GM12878 (cell line): ENCODE measurements around the gene ERG. TPM values are rescaled to one million over a fixed set of nuclear protein-coding genes. Genes with fewer than 3 reads are reported as not detected.

Experiments
- ATAC-seq: fragments of 200-7000 bp; cut with Tn5 transposase; 3 replicates; pipeline ENCODE4 v1.9.1; 2020; ENCODE audit warnings: mild to moderate bottlenecking, moderate library complexity
- BruUV-seq: library from RNA; stranded (reverse); fragments of 400-500 nt; replicated peaks from 2 replicates; lab custom pipeline; 2021; lab: Mats Ljungman, UMichigan
- CTCF ChIA-PET: fragments of 300-600 bp; sonication (Branson Sonifier 250); formaldehyde crosslinking; extraction: SDS; loops from one replicate; lab custom pipeline; 2021; ENCODE audit warnings: inconsistent platforms; lab: Yijun Ruan, JAX
- POLR2A ChIA-PET: fragments of 350-600 bp; formaldehyde crosslinking; extraction: SDS; loops from one replicate; lab custom pipeline; 2021; ENCODE audit warnings: inconsistent platforms; lab: Charles Lee
- RAD21 ChIA-PET: fragments of 300-600 bp; sonication (Branson Sonifier 250); formaldehyde crosslinking; loops from one replicate; lab custom pipeline; 2023; ENCODE audit warnings: antibody characterized with exemption; ENCODE audit not compliant: unreplicated experiment; lab: Charles Lee
- SMC1A ChIA-PET: fragments of 300-600 bp; sonication (Branson Sonifier 250); formaldehyde crosslinking; loops from one replicate; lab custom pipeline; 2023; ENCODE audit not compliant: unreplicated experiment, uncharacterized antibody; lab: Charles Lee
- DNase-seq: peaks from one replicate; pipeline ENCODE4 v3.0.0-alpha.2; 2011; ENCODE audit warnings: low read depth, low spot score
- FAIRE-seq: peaks from 3 replicates; lab custom pipeline; 2011; peaks lifted over from hg19 to GRCh38; lab: Jason Lieb, UNC
- H2AFZ ChIP-seq: 2 replicates; pipeline ENCODE4 v1.6.0; 2011; ENCODE audit warnings: low read depth, low read length, control low read depth; ENCODE audit not compliant: control insufficient read depth
- H3K27ac ChIP-seq: 2 replicates; pipeline ENCODE4 v1.5.1; 2011; ENCODE audit warnings: control low read depth; ENCODE audit not compliant: control insufficient read depth, insufficient read depth
- H3K27me3 ChIP-seq, 2 experiments: replicated peaks in 1 of 2; 2 replicates each; pipeline versions ENCODE4 v1.6.0 to v1.6.1; 2011; ENCODE audit warnings: low read length in 1 of 2; ENCODE audit not compliant: control insufficient read depth in 2 of 2, insufficient read depth in 2 of 2
- H3K36me3 ChIP-seq, 2 experiments: 2 replicates each; pipeline ENCODE4 v1.5.1; 2011; ENCODE audit warnings: low read length in 1 of 2; ENCODE audit not compliant: control insufficient read depth in 2 of 2, insufficient read depth in 2 of 2
- H3K4me1 ChIP-seq: 2 replicates; pipeline ENCODE4 v1.6.1; 2011; ENCODE audit warnings: mild to moderate bottlenecking, low read length, moderate library complexity, mixed read lengths; ENCODE audit not compliant: control insufficient read depth, insufficient read depth
- H3K4me2 ChIP-seq: 2 replicates; pipeline ENCODE4 v1.6.0; 2011; ENCODE audit warnings: control low read depth; ENCODE audit not compliant: control insufficient read depth, insufficient read depth
- H3K4me3 ChIP-seq: fragments of 200-600 bp; sonication (generic); 2 replicates; pipeline ENCODE4 v1.5.1; 2016
- H3K79me2 ChIP-seq: 2 replicates; pipeline ENCODE4 v1.6.0; 2011; ENCODE audit warnings: low read length; ENCODE audit not compliant: control insufficient read depth, insufficient read depth
- H3K9ac ChIP-seq: 2 replicates; pipeline ENCODE4 v1.8.0; 2011; ENCODE audit warnings: low read length, control low read depth, mixed read lengths; ENCODE audit not compliant: control insufficient read depth, insufficient read depth
- H3K9me3 ChIP-seq: replicated peaks from 3 replicates; pipeline ENCODE4 v1.5.1; 2011; ENCODE audit warnings: mild to moderate bottlenecking, low read length; ENCODE audit not compliant: control insufficient read depth, insufficient read depth
- H4K20me1 ChIP-seq: 2 replicates; pipeline ENCODE4 v1.6.0; 2011; ENCODE audit not compliant: control insufficient read depth, insufficient read depth
- CBFB ChIP-seq: IDR thresholded peaks from 2 replicates; pipeline ENCODE4 v1.6.1; 2016; ENCODE audit warnings: antibody characterized with exemption, low read depth
- CBX5 ChIP-seq: sonication (generic); IDR thresholded peaks from 2 replicates; pipeline ENCODE4 v1.6.1; 2016; ENCODE audit warnings: low read depth, moderate library complexity, mild to moderate bottlenecking, inconsistent platforms
- CEBPZ ChIP-seq: fragments of 150-350 bp; IDR thresholded peaks from 2 replicates; pipeline ENCODE4 v1.6.1; 2016; ENCODE audit warnings: low read depth, low read length
- CHD2 ChIP-seq: IDR thresholded peaks from 2 replicates; pipeline ENCODE4 v1.6.1; 2011; ENCODE audit warnings: low read depth, low read length, improper control_type of control experiment, borderline replicate concordance
- CREB1 ChIP-seq: IDR thresholded peaks from 2 replicates; pipeline ENCODE4 v1.6.1; 2012; ENCODE audit warnings: low read depth, mild to moderate bottlenecking, inconsistent platforms
- IKZF1 ChIP-seq: fragments of 450-650 bp; conservative IDR thresholded peaks from 2 replicates; pipeline ENCODE4 v1.6.1; 2017; ENCODE audit warnings: antibody characterized with exemption, mild to moderate bottlenecking
- PAX5 ChIP-seq: IDR thresholded peaks from 2 replicates; pipeline ENCODE4 v1.6.1; 2011; ENCODE audit warnings: low read depth, low read length, borderline replicate concordance
- PKNOX1 ChIP-seq: fragments of 450-650 bp; IDR thresholded peaks from 2 replicates; pipeline ENCODE4 v1.6.1; 2016; ENCODE audit warnings: mild to moderate bottlenecking
- RAD21 ChIP-seq: IDR thresholded peaks from 2 replicates; pipeline ENCODE4 v1.6.1; 2011; ENCODE audit warnings: mild to moderate bottlenecking, low read depth, low read length, moderate library complexity; ENCODE audit not compliant: insufficient read depth
- RAD51 ChIP-seq: fragments of 450-650 bp; IDR thresholded peaks from 2 replicates; pipeline ENCODE4 v1.6.1; 2016; ENCODE audit warnings: moderate library complexity, mild to moderate bottlenecking, inconsistent platforms
- TCF12 ChIP-seq: IDR thresholded peaks from 2 replicates; pipeline ENCODE4 v1.6.1; 2011; ENCODE audit warnings: low read depth, mild to moderate bottlenecking, low read length
- ZBED1 ChIP-seq: IDR thresholded peaks from 2 replicates; pipeline ENCODE4 v1.6.1; 2016; ENCODE audit warnings: borderline replicate concordance
- WGBS: methylation state at CpG from one replicate; pipeline ENCODE4 v1.1.6; 2016; ENCODE audit warnings: low lambda C conversion rate; ENCODE audit not compliant: insufficient replicate concordance, insufficient coverage; ENCODE audit errors: missing lambda C conversion rate; 5-methylcytosine and 5-hydroxymethylcytosine counted together
- in situ Hi-C: fragments of 300-500 bp; cut with MboI; formaldehyde crosslinking; loops from 9 replicates; pipeline ENCODE4 v1.14.3; 2018; ENCODE audit warnings: mixed read lengths
- intact Hi-C: fragments of 100-400 bp; cut with micrococcal nuclease; formaldehyde crosslinking; loops from one replicate; pipeline ENCODE4 v1.14.2; 2022; ENCODE audit not compliant: unreplicated experiment
- polyA plus RNA-seq, 11 experiments: library from polyadenylated mRNA; depleted of rRNA in 4 of 11; unstranded in 6 of 11; stranded (reverse) in 5 of 11; fragments of >200 nt; fragmentation: Nextera tagmentation in 4 of 11; fragmentation: Illumina TruSeq in 1 of 11; extraction: Ambion mirVana in 4 of 11; extraction: Trizol in 1 of 11; gene quantifications; 1 replicate in 1 of 11; 2 replicates in 10 of 11; pipeline versions ENCODE4 v1.2.1 to v1.2.3, GENCODE V29; 2011 to 2016; ENCODE audit warnings: inconsistent platforms in 2 of 11, missing spikeins in 2 of 11, low read depth in 1 of 11
- total RNA-seq, 4 experiments: library from RNA; depleted of rRNA in 3 of 4; stranded (reverse); fragments of >200 nt in 3 of 4; fragmentation: Illumina TruSeq in 1 of 4; extraction: Trizol in 1 of 4; gene quantifications; 2 replicates each; pipeline versions ENCODE4 v1.2.1 to v1.2.3, GENCODE V29; 2013 to 2021
- TF ChIP-seq, protein P1 (sequence below): IDR thresholded peaks from 2 replicates; pipeline ENCODE4 v1.6.1; 2012; ENCODE audit warnings: low read depth, low read length, improper control_type of control experiment
- TF ChIP-seq, protein P2 (sequence below): fragments of 450-650 bp; IDR thresholded peaks from 2 replicates; pipeline ENCODE4 v1.6.1; 2017; ENCODE audit warnings: antibody characterized with exemption, mild to moderate bottlenecking, moderate library complexity

Gene ERG
- total and polyA plus RNA-seq, 10 of the 15 experiments (the other 5 are each of a cell fraction or from before 2014, with no cell fraction given) = not detected

DNA sequence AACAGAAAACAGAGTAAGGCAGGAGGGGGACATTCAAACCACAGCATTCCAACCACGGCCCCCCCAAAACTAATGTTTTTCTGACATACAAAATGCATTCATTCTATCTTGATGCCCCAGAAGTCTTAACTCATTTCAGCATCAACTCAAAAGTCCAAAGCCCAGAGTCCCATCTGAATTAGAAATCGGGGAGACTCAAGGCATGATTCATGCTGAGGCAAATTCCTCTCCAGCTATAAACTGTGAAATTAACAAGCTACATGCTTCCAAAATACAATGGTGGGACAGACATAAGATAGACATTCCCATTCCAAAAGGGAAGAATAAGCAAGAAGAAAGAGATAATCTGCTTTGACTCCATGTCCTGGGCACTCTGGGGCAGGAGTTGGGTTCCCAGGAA, 167.6 kb downstream of the ERG start:
- no TSS peak for BruUV-seq
- H2AFZ ChIP-seq = no peak overlapping the region
- H3K4me1 ChIP-seq = no peaks in the 10 kb centered on the region
- no peaks in the 10 kb centered on the region for H4K20me1 ChIP-seq
- ChIA-PET CTCF (interaction anchor here (0.6 to 1.8 kb wide), 6 partner anchors 13 to 204 kb away, joined by 3 to 5 read pairs (median 4); no protein-coding TSS in a partner anchor), RAD21 (no interaction called here), POLR2A (no interaction called here), SMC1A (interaction anchor here (1.0 kb wide), 1 partner anchor 111 kb away, joined by 3 read pairs; no protein-coding TSS in a partner anchor)
- no peak overlapping the region for H3K4me3 ChIP-seq
- no peaks in the 10 kb centered on the region; the same call in 2 of the 3 replicates for H3K9me3 ChIP-seq
- intact Hi-C loops (no loop called here), in situ Hi-C loops (no loop called here)
- H3K36me3 ChIP-seq = no peaks in the 10 kb centered on the region
- ATAC-seq = no peak
- 0% methylated on average over 2 of the region's 2 CpGs for WGBS
- H3K27me3 ChIP-seq = no peaks in the 10 kb centered on the region
- H3K9ac ChIP-seq = no peak overlapping the region
- H3K27ac ChIP-seq = no peak overlapping the region
- no peak for DNase-seq
- no peaks in the 10 kb centered on the region for H3K79me2 ChIP-seq
- no peak overlapping the region for H3K4me2 ChIP-seq
- no peak for FAIRE-seq
- TF ChIP-seq TCF12 (no peak), RAD51 (no peak), PAX5 (no peak), RAD21 (no peak), IKZF1 (no peak), CHD2 (no peak), CEBPZ (no peak), PKNOX1 (no peak), CBFB (no peak), CBX5 (no peak), CREB1 (no peak), ZBED1 (no peak)
- TF ChIP-seq, protein P1, sequence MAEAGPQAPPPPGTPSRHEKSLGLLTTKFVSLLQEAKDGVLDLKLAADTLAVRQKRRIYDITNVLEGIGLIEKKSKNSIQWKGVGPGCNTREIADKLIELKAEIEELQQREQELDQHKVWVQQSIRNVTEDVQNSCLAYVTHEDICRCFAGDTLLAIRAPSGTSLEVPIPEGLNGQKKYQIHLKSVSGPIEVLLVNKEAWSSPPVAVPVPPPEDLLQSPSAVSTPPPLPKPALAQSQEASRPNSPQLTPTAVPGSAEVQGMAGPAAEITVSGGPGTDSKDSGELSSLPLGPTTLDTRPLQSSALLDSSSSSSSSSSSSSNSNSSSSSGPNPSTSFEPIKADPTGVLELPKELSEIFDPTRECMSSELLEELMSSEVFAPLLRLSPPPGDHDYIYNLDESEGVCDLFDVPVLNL = no peak
- TF ChIP-seq, protein P2, sequence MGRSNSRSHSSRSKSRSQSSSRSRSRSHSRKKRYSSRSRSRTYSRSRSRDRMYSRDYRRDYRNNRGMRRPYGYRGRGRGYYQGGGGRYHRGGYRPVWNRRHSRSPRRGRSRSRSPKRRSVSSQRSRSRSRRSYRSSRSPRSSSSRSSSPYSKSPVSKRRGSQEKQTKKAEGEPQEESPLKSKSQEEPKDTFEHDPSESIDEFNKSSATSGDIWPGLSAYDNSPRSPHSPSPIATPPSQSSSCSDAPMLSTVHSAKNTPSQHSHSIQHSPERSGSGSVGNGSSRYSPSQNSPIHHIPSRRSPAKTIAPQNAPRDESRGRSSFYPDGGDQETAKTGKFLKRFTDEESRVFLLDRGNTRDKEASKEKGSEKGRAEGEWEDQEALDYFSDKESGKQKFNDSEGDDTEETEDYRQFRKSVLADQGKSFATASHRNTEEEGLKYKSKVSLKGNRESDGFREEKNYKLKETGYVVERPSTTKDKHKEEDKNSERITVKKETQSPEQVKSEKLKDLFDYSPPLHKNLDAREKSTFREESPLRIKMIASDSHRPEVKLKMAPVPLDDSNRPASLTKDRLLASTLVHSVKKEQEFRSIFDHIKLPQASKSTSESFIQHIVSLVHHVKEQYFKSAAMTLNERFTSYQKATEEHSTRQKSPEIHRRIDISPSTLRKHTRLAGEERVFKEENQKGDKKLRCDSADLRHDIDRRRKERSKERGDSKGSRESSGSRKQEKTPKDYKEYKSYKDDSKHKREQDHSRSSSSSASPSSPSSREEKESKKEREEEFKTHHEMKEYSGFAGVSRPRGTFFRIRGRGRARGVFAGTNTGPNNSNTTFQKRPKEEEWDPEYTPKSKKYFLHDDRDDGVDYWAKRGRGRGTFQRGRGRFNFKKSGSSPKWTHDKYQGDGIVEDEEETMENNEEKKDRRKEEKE = no peak
